Upper lobe of left lung (tissue), 6 donors: ENCODE measurements around the gene SYT8. TPM values are rescaled to one million over a fixed set of nuclear protein-coding genes. Genes with fewer than 3 reads are reported as not detected.

Experiments used
- ATAC-seq, 2 donors: fragments of 200-7000 bp; cut with Tn5 transposase; one replicate each; pipeline ENCODE4 v1.9.1; 2022; ENCODE audit warnings: mild to moderate bottlenecking in 2 of 2, moderate library complexity in 2 of 2; ENCODE audit not compliant: low FRiP score in 2 of 2
- DNase-seq, 2 donors: peaks; one replicate each; pipeline ENCODE4 v3.0.0-alpha.2; 2019 to 2020
- H3K27ac ChIP-seq, 4 donors: fragments of 200-600 bp; sonication (generic); one replicate each; pipeline ENCODE4 v1.5.1; 2016 to 2019
- H3K27me3 ChIP-seq, 4 donors: fragments of 200-600 bp; sonication (generic); one replicate each; pipeline ENCODE4 v1.5.1; 2017 to 2019
- H3K36me3 ChIP-seq, 4 donors: fragments of 200-600 bp; sonication (generic); one replicate each; pipeline ENCODE4 v1.5.1; 2016 to 2019
- H3K4me1 ChIP-seq, 4 donors: fragments of 200-600 bp; sonication (generic); one replicate each; pipeline ENCODE4 v1.5.1; 2018 to 2019
- H3K4me3 ChIP-seq, 4 donors: fragments of 200-600 bp; sonication (generic); one replicate each; pipeline ENCODE4 v1.5.1; 2017 to 2019; ENCODE audit warnings: mild to moderate bottlenecking in 2 of 4, moderate library complexity in 1 of 4
- H3K9me3 ChIP-seq, 4 donors: fragments of 200-600 bp; sonication (generic); one replicate each; pipeline ENCODE4 v1.5.1; 2018 to 2019
- CTCF ChIP-seq, 6 experiments: fragments of 450-650 bp in 4 of 6; fragments of 200-600 bp in 2 of 6; sonication (generic) in 2 of 6; IDR thresholded peaks; one replicate each; pipeline ENCODE4 v1.5.1; 2016 to 2019; ENCODE audit warnings: antibody characterized with exemption in 6 of 6
- EP300 ChIP-seq, 4 donors: sonication (generic); formaldehyde crosslinking; IDR thresholded peaks; one replicate each; pipeline ENCODE4 v1.5.1; 2017; ENCODE audit warnings: antibody characterized with exemption in 4 of 4, control low read depth in 2 of 4
- POLR2A ChIP-seq, 4 donors: fragments of 450-650 bp; IDR thresholded peaks; one replicate each; pipeline ENCODE4 v1.5.1; 2016 to 2017; ENCODE audit warnings: antibody characterized with exemption in 4 of 4, mild to moderate bottlenecking in 2 of 4
- POLR2AphosphoS5 ChIP-seq, 2 donors: sonication (generic); formaldehyde crosslinking; IDR thresholded peaks; one replicate each; pipeline ENCODE4 v1.5.1; 2017; ENCODE audit warnings: antibody characterized with exemption in 2 of 2
- WGBS, 2 donors: methylation state at CpG; one replicate each; pipeline ENCODE4 v1.1.5; 2017 to 2018; 5-methylcytosine and 5-hydroxymethylcytosine counted together
- total RNA-seq, 6 donors: library from RNA; depleted of rRNA in 4 of 6; stranded (reverse); fragments of >200 nt in 4 of 6; gene quantifications; one replicate each; pipeline versions ENCODE4 v1.1.0 to v1.2.1, GENCODE V29; 2016 to 2021
- donor health status: DM: no; HTN: no; CAD: no; lungs with moderate emphysema.
- donor health status: DM: no; HTN: yes; CAD: no; lungs with severe emphysema.

SYT8 gene
- total RNA-seq, 6 donors from 2014 or later = 7.4 to 31.3 (median 22.9) TPM

GRCh38 chr11:1827095-1827813 lies 7.5 kb upstream of the SYT8 start:
- no peak overlapping the region for H3K4me3 ChIP-seq
- ATAC-seq = peak; percentile 8 to 70
- DNase-seq = peak; percentile 82 to 90
- TF ChIP-seq CTCF (IDR thresholded peaks at IDR 0.05) (no peak), POLR2AphosphoS5 (IDR thresholded peaks at IDR 0.05) (peak in 1 of 2 donors; percentile 38), EP300 (IDR thresholded peaks at IDR 0.05) (peak in 1 of 4 donors; percentile 55), POLR2A (IDR thresholded peaks at IDR 0.05) (peak in 1 of 4 donors; percentile 45)
- H3K27ac ChIP-seq = peak overlapping the region; percentile 60 to 80 (median 75)
- H3K9me3 ChIP-seq = no peaks in the 10 kb centered on the region
- peaks cover 7 to 55% (median 47%) of the 10 kb centered on the region in 4 donors for H3K4me1 ChIP-seq
- H3K36me3 ChIP-seq = no peaks in the 10 kb centered on the region
- H3K27me3 ChIP-seq = no peaks in the 10 kb centered on the region
- 62 to 64% methylated on average over 12 to 27 of the region's 27 CpGs for WGBS, 2 donors

GRCh38 chr11:1827931-1828330 lies 6.9 kb upstream of the SYT8 start:
- peaks cover 13 to 62% (median 52%) of the 10 kb centered on the region in 4 donors for H3K4me1 ChIP-seq
- 80 to 82% methylated on average over 19 of the region's 19 CpGs for WGBS, 2 donors

GRCh38 chr11:1828542-1828941 lies 6.2 kb upstream of the SYT8 start:
- Histone ChIP-seq H3K4me1 (peaks cover 13 to 68% (median 52%) of the 10 kb centered on the region in 4 donors), H3K27me3 (no peaks in the 10 kb centered on the region), H3K9me3 (no peaks in the 10 kb centered on the region), H3K36me3 (no peaks in the 10 kb centered on the region), H3K4me3 (no peak overlapping the region), H3K27ac (peak overlapping the region in 2 of 4 donors; percentile 18 to 80)
- 80 to 89% methylated on average over 11 to 12 of the region's 12 CpGs for WGBS, 2 donors
- no peak for DNase-seq
- TF ChIP-seq POLR2AphosphoS5 (IDR thresholded peaks at IDR 0.05) (no peak), EP300 (IDR thresholded peaks at IDR 0.05) (no peak), CTCF (IDR thresholded peaks at IDR 0.05) (no peak), POLR2A (IDR thresholded peaks at IDR 0.05) (no peak)
- ATAC-seq = no peak

More at GRCh38 chr11:1827931-1828330, 6.9 kb upstream of the SYT8 start:
- ATAC-seq (no peak), DNase-seq (peak in 1 of 2 donors; percentile 46)
- H3K4me3 ChIP-seq = no peak overlapping the region
- TF ChIP-seq CTCF (IDR thresholded peaks at IDR 0.05) = no peak
- TF ChIP-seq POLR2A (IDR thresholded peaks at IDR 0.05) = no peak
- H3K27ac ChIP-seq = peak overlapping the region; percentile 38 to 80 (median 70)
- no peaks in the 10 kb centered on the region for H3K27me3 ChIP-seq
- H3K9me3 ChIP-seq = no peaks in the 10 kb centered on the region
- no peaks in the 10 kb centered on the region for H3K36me3 ChIP-seq

GRCh38 chr11:1829039-1829820 lies 5.6 kb upstream of the SYT8 start:
- Histone ChIP-seq H3K4me1 (peaks cover 13 to 73% (median 55%) of the 10 kb centered on the region in 4 donors), H3K27me3 (no peaks in the 10 kb centered on the region), H3K4me3 (no peak overlapping the region), H3K36me3 (no peaks in the 10 kb centered on the region), H3K9me3 (no peaks in the 10 kb centered on the region), H3K27ac (peak overlapping the region; percentile 42 to 53 (median 46))
- TF ChIP-seq POLR2AphosphoS5 (IDR thresholded peaks at IDR 0.05) (peak in 1 of 2 donors; percentile 11), CTCF (IDR thresholded peaks at IDR 0.05) (no peak)
- DNase-seq (peak in 1 of 2 donors; percentile 58), ATAC-seq (peak in 1 of 2 donors; percentile 7)
- 64 to 78% methylated on average over 7 to 10 of the region's 11 CpGs for WGBS, 2 donors
